GM23248 (cell line): ENCODE data around the gene OTOGL. TPM values are rescaled to one million over a fixed set of nuclear protein-coding genes. Genes with fewer than 3 reads are reported as not detected.
"Not testable (repeated sequence)": the region's sequence is repeated elsewhere in the genome, so short reads cannot be mapped to it uniquely, and the experiment has no call there.

Experiments used
- DNase-seq: peaks from one replicate; pipeline ENCODE4 v3.0.0-alpha.2; 2015
- H2AFZ ChIP-seq: fragments of 200-600 bp; sonication (generic); 2 replicates; pipeline ENCODE4 v1.6.1; 2016; ENCODE audit warnings: antibody characterized with exemption
- H3F3A ChIP-seq: fragments of 200-600 bp; sonication (generic); 2 replicates; pipeline ENCODE4 v1.6.1; 2016; ENCODE audit warnings: mild to moderate bottlenecking, antibody characterized with exemption, mixed run types; ENCODE audit not compliant: insufficient read depth
- H3K27ac ChIP-seq: fragments of 200-600 bp; sonication (generic); 2 replicates; pipeline ENCODE4 v1.5.1; 2016; ENCODE audit warnings: mild to moderate bottlenecking
- H3K27me3 ChIP-seq: fragments of 200-600 bp; sonication (generic); replicated peaks from 2 replicates; pipeline ENCODE4 v1.6.1; 2016; ENCODE audit warnings: mild to moderate bottlenecking; ENCODE audit not compliant: insufficient read depth
- H3K36me3 ChIP-seq: fragments of 200-600 bp; sonication (generic); 2 replicates; pipeline ENCODE4 v1.6.1; 2016; ENCODE audit warnings: low read depth, mild to moderate bottlenecking
- H3K4me1 ChIP-seq: fragments of 200-600 bp; sonication (generic); 2 replicates; pipeline ENCODE4 v1.6.1; 2016; ENCODE audit warnings: mild to moderate bottlenecking; ENCODE audit not compliant: insufficient read depth
- H3K4me2 ChIP-seq: fragments of 200-600 bp; sonication (generic); one replicate; pipeline ENCODE4 v1.6.1; 2016; ENCODE audit warnings: mild to moderate bottlenecking; ENCODE audit not compliant: unreplicated experiment
- H3K4me3 ChIP-seq: fragments of 200-600 bp; sonication (generic); 2 replicates; pipeline ENCODE4 v1.5.1; 2016; ENCODE audit warnings: mild to moderate bottlenecking
- H3K79me2 ChIP-seq: fragments of 200-600 bp; sonication (generic); 2 replicates; pipeline ENCODE4 v1.6.1; 2016; ENCODE audit warnings: mild to moderate bottlenecking; ENCODE audit not compliant: insufficient read depth
- H3K9ac ChIP-seq: fragments of 200-600 bp; sonication (generic); 2 replicates; pipeline ENCODE4 v1.6.1; 2016; ENCODE audit warnings: mild to moderate bottlenecking
- H3K9me2 ChIP-seq: fragments of 200-600 bp; sonication (generic); 2 replicates; pipeline ENCODE4 v1.6.1; 2016; ENCODE audit warnings: mixed run types, mild to moderate bottlenecking, moderate library complexity; ENCODE audit not compliant: insufficient read depth
- H3K9me3 ChIP-seq: fragments of 200-600 bp; sonication (generic); one replicate; pipeline ENCODE4 v1.6.1; 2017; ENCODE audit warnings: low read depth
- H4K20me1 ChIP-seq: fragments of 200-600 bp; sonication (generic); 2 replicates; pipeline ENCODE4 v1.6.0; 2016; ENCODE audit not compliant: insufficient read depth
- EZH2 ChIP-seq: fragments of 200-600 bp; sonication (generic); IDR thresholded peaks from 2 replicates; pipeline ENCODE4 v1.6.1; 2018; ENCODE audit warnings: antibody characterized with exemption, mild to moderate bottlenecking; ENCODE audit not compliant: insufficient read depth, poor library complexity, severe bottlenecking
- EZH2phosphoT487 ChIP-seq: fragments of 200-600 bp; sonication (generic); IDR thresholded peaks from 2 replicates; pipeline ENCODE4 v1.6.1; 2018; ENCODE audit warnings: antibody characterized with exemption, moderate library complexity, mild to moderate bottlenecking, low read depth; ENCODE audit not compliant: insufficient read depth
- WGBS, 2 experiments: methylation state at CpG; one replicate each; pipeline ENCODE4 v1.1.6; 2015 to 2017; ENCODE audit warnings: low lambda C conversion rate in 2 of 2, low coverage in 1 of 2; ENCODE audit errors: missing lambda C conversion rate in 2 of 2; 5-methylcytosine and 5-hydroxymethylcytosine counted together
- in situ Hi-C: fragments of 300-500 bp; cut with MboI; formaldehyde crosslinking; loops from 2 replicates; pipeline ENCODE4 v1.15.0; 2020
- polyA plus RNA-seq: library from polyadenylated mRNA; unstranded; fragments of >200 nt; fragmentation: Nextera tagmentation; extraction: Ambion mirVana; gene quantifications from 2 replicates; pipeline ENCODE4 v1.2.1, GENCODE V29; 2016
- total RNA-seq: library from RNA; depleted of rRNA; stranded (reverse); fragments of >200 nt; shearing (Covaris generic); gene quantifications from 2 replicates; pipeline ENCODE4 v1.2.3, GENCODE V29; 2014

OTOGL gene
- total and polyA plus RNA-seq, 2 experiments from 2014 or later = under 0.01 to 0.09 TPM

DNA sequence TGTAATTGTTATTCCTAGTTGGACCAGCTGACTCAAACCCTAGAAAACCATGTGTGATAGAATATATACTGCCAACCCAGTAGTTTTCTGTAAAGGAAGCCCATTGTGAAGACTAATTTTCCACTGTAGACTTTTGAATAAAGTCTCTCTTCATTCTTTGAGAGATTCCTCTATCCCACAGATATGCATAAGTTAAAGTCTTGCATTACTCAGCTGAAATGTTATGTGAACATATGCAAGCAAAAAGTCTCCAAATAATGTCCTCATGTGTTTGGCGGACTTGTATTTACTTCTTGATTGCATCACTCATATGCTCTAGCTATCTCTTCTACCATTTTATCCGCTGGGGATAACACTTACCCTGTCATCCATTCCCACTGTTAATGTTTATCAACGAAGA lies 35.1 kb upstream of the OTOGL start:
- in situ Hi-C loops = no loop called here
- no peak overlapping the region for H3K4me2 ChIP-seq
- TF ChIP-seq EZH2phosphoT487 = no peak
- TF ChIP-seq EZH2 = no peak

DNA sequence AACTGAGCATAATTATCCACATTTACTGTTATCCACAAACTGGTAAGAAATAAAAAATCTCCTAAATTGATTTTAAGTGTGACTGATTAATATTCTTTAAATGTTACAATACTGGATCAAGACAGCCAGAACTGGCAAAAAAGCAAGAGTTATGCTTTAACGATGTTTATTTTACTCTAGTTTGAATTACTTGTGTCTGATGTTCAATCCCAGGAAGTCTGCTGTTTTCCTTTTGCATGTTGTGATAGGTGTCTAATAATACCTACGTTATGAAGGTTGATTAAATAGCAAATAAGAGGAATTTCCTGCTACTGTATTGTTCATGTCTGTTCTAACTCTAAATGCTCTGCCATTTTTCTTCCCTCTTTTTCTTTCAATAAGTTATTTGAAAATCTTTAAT lies 34.4 kb upstream of the OTOGL start:
- in situ Hi-C loops = no loop called here
- Histone ChIP-seq H3K4me2 (no peak overlapping the region), H3K36me3 (no peaks in the 10 kb centered on the region), H3F3A (no peaks in the 10 kb centered on the region), H3K4me3 (no peak overlapping the region), H3K27me3 (no peaks in the 10 kb centered on the region), H4K20me1 (no peaks in the 10 kb centered on the region), H3K9ac (no peak overlapping the region), H3K9me3 (no peaks in the 10 kb centered on the region), H3K27ac (no peak overlapping the region), H3K4me1 (peaks cover 6% of the 10 kb centered on the region; the same call in 1 of the 2 replicates), H2AFZ (no peak overlapping the region), H3K79me2 (no peaks in the 10 kb centered on the region), H3K9me2 (no peaks in the 10 kb centered on the region)
- WGBS, 2 experiments = 65 to 69% methylated on average over 2 of the region's 2 CpGs
- no peak for TF ChIP-seq EZH2phosphoT487
- TF ChIP-seq EZH2 = no peak
- DNase-seq = no peak

More for the DNA sequence above, 35.1 kb upstream of the OTOGL start:
- H3K9me3 ChIP-seq = no peaks in the 10 kb centered on the region
- H3K9me2 ChIP-seq = no peaks in the 10 kb centered on the region
- no peaks in the 10 kb centered on the region for H4K20me1 ChIP-seq
- WGBS, 2 experiments = 80 to 82% methylated on average over 3 of the region's 3 CpGs
- H3K36me3 ChIP-seq = no peaks in the 10 kb centered on the region
- H3K79me2 ChIP-seq = no peaks in the 10 kb centered on the region
- H3K4me1 ChIP-seq = peaks cover 6% of the 10 kb centered on the region; the same call in 1 of the 2 replicates
- no peak overlapping the region for H3K4me3 ChIP-seq
- no peaks in the 10 kb centered on the region for H3F3A ChIP-seq
- H2AFZ ChIP-seq = no peak overlapping the region
- no peaks in the 10 kb centered on the region for H3K27me3 ChIP-seq
- H3K9ac ChIP-seq = no peak overlapping the region
- peak; percentile 16 for DNase-seq
- no peak overlapping the region for H3K27ac ChIP-seq

GRCh38 chr12:80068173-80068572 lies 31.2 kb upstream of the OTOGL start:
- Histone ChIP-seq H3K4me2 (no peak overlapping the region), H3K27me3 (no peaks in the 10 kb centered on the region), H2AFZ (no peak overlapping the region), H3F3A (no peaks in the 10 kb centered on the region), H3K4me1 (peaks cover 6% of the 10 kb centered on the region; the same call in 1 of the 2 replicates), H3K36me3 (no peaks in the 10 kb centered on the region), H3K9me3 (no peaks in the 10 kb centered on the region), H3K79me2 (no peaks in the 10 kb centered on the region), H3K9me2 (no peaks in the 10 kb centered on the region), H3K4me3 (no peak overlapping the region), H4K20me1 (no peaks in the 10 kb centered on the region), H3K9ac (no peak overlapping the region), H3K27ac (no peak overlapping the region)
- TF ChIP-seq EZH2phosphoT487 (no peak), EZH2 (no peak)
- no peak for DNase-seq
- in situ Hi-C loops = no loop called here
- WGBS, 2 experiments = 58 to 67% methylated on average over 2 of the region's 2 CpGs

DNA sequence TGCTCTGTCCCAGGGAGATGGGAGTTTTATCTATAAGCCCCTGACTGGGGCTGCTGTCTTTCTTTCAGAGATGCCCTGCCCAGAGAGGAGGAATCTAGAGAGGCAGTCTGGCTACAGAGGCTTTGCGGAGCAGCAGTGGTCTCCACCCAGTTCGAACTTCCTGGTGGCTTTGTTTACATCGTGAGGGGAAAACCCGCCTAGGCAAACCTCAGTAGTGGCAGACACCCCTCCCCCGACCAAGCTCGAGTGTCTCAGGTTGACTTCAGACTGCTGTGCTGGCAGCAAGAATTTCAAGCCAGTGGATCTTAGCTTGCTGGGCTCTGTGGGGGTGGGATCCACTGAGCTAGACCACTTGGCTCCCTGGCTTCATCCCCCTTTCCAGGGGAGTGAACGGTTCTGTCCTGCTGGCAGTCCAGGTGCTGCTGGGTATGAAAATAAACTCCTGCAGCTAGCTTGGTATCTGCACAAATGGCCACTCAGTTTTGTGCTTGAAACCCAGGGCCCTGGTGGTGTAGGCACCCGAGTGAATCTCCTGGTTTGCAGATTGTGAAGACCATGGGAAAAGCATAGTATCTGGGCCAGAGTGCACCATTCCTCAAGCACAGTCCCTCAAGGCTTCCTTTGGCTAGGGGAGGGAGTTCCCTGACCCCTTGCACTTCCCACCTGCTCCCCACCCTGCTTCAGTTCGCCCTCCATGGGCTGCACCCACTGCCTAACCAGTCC lies 15.3 kb upstream of the OTOGL start:
- H3K27me3 ChIP-seq, H3K9me3 ChIP-seq, DNase-seq, H4K20me1 ChIP-seq, in situ Hi-C loops, H2AFZ ChIP-seq, H3K9me2 ChIP-seq, H3K4me3 ChIP-seq, H3K4me2 ChIP-seq, H3K79me2 ChIP-seq, H3K27ac ChIP-seq, H3K36me3 ChIP-seq, H3K9ac ChIP-seq, H3F3A ChIP-seq, H3K4me1 ChIP-seq: not testable (repeated sequence)
- WGBS, 2 experiments = 49 to 58% methylated on average over 9 of the region's 9 CpGs

GRCh38 chr12:80086025-80086424 lies 13.3 kb upstream of the OTOGL start:
- Histone ChIP-seq H3K27ac (no peak overlapping the region), H4K20me1 (no peaks in the 10 kb centered on the region), H3K9me3 (no peaks in the 10 kb centered on the region), H3K4me3 (no peak overlapping the region), H3K27me3 (no peaks in the 10 kb centered on the region), H3K4me1 (no peaks in the 10 kb centered on the region), H2AFZ (no peak overlapping the region), H3K36me3 (no peaks in the 10 kb centered on the region), H3K9ac (no peak overlapping the region), H3F3A (no peaks in the 10 kb centered on the region), H3K4me2 (no peak overlapping the region), H3K9me2 (no peaks in the 10 kb centered on the region), H3K79me2 (no peaks in the 10 kb centered on the region)
- in situ Hi-C loops = no loop called here
- DNase-seq = no peak
- WGBS, 2 experiments = 99% methylated on average over 3 of the region's 3 CpGs
- TF ChIP-seq EZH2phosphoT487 (no peak), EZH2 (no peak)
